GM18858 (cell line): Measurements from ENCODE around the gene TOX2.
"Not testable (repeated sequence)": the region's sequence is repeated elsewhere in the genome, so short reads cannot be mapped to it uniquely, and the experiment has no call there.

Experiments
- ATAC-seq: cut with Tn5 transposase; IDR thresholded peaks from one replicate; pipeline ENCODE4 v1.9.1; 2021; ENCODE audit not compliant: unreplicated experiment

TOX2 gene

DNA sequence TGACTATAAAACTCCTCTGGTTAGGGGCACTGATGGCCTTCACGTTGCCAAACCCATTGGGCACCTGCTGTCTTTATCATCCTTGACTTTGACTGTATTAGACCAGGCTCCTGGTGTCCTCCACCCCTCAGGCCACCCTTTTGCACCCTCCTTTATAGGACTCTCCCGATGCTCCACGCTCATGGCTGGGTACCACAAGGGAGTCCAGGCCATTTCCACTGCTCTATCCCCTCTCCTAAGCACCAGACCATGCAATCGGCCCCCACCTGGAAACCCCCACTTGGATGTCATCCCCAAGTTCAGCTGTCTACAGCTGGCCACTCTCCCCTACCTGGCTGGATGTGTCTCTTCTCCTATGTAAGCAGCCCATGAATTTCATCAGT is 115.2 kb downstream of the TOX2 start:
- no peak for ATAC-seq

DNA sequence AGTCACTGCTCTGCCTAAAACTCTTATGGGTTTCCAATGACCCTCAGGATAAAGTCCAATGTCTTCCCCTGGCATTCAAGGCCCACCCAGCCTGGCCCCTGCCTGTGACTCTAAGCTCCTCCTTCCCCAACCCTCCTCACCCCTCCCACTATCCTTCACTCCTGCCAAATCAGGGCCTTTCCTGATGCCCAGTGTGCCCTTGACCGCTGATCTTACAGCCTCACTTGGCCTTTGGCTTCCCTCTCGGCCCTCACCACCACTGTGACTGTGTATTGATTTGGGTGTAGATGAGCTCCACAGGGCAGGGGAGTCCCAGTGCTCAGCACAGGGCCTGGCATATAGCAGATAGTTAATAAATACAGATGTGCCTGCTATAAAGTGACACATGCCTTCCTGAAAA is 115.7 kb downstream of the TOX2 start:
- no peak for ATAC-seq

DNA sequence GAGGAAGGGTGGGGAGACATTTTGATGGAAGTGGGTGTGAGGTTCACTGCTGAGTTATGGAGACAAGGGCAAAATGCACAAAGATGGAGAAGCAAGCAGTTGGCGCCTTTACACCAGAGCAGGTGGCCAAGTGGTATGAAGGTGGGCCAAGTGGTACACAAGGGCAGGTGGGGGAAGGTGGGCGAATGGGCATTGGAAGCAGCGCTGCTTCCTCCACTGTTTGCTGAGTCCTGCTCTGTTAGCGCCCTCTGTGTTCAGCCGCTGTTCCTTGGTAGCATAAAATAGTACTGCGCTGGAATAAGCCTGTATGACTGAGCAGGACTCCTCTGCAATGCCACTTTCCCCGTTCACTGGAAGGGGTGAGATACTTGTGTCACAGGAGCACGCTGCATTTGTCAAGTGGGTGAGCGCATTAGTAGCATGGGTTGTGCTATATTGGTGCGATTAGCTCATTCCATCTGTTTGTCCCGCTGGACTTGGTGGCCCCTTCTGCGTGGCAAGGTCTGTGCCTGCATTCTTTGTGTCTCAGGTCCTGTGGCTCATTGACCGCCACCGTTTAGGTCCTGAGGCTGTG is 116.4 kb downstream of the TOX2 start:
- ATAC-seq = no peak

DNA sequence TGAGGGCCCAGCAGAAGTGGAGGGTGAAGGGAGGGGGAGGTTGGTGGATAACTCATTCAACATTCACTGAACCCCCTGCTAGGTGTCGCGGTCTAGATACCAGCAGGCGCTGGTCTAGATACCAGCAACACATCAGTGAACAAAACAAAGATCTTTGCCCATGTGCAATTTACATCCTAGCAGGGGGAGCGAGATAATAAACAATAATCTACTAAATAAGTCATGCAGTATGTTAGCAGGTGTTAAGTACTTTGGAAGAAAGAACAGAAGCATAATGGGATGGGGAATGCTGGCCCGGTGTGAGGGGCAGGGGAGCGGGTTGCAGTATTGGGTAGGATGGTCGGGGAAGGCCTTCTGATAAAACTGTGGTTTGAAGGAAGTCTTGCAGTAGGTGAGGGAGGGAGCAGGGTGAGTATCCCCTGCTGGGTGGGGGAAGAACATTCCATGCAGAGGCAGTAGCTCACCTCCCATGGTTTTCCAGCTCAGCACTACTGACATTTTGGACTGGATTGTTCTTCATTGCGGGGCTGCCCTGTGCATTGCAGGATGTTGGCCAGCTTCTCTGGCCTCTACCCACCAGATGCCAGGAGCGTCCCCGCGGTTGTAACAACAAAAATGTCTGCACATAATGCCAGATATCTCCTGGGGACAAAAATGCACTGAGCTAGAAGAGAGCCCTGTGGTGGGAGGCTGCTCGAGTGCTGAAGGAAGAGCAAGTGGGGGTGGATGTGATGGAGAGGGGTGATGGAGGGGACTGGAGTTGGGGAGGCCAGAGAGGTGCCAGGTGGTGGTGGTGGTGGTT is 117.3 kb downstream of the TOX2 start:
- ATAC-seq = no peak

DNA sequence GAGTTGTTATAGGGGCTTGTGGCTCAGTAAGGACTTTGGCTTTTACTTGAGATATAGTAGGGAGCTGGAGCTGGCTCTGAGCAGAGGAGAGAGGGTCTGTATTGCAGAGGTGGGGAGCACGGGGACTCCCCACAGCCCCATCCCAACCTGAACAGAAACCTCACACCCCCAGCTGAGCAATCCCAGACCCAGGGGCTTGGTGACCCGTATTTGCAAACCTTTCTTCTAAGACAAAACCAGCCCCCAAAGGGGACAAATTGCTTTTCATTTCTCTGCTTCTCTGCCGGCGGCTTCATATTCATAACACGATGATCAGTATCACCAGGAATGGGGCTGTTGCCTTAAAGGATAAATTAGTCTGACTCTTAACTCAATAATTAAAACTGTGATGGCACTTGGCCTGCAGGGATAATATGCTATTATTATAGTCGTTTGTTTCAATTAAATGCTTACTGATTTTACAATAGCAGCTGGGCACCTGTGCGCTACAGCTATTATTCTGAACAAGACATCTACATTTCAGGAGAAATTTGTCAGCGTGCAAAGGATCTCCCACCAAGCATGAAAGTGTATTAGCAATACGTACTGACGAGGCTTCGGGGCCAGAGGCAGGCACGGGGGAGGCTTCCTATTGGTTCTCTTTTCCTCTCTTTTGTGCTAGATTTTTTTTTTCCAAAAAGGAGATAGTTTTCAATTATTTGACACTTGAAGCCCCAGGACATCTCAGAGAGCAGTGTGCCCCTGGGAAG is 118.1 kb downstream of the TOX2 start:
- no peak for ATAC-seq

DNA sequence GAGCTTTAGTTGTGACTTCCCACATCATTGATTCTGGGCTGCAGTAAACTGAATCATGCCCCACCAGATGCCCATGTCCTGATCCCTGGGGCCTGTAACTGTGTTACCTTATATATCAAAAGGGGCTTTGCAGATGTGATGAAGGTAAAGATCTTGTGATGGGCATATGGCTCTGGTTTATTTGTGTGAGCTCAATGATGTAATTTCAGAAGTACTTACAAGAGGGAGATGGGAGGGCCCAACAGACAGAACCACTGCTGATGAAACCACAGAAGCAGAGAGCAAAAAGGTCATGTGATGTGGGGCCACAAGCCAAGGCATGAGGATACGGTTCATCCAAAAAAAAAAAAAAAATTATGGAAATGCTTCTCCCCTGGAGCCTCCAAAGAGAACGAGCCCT is 118.7 kb downstream of the TOX2 start:
- ATAC-seq = no peak

DNA sequence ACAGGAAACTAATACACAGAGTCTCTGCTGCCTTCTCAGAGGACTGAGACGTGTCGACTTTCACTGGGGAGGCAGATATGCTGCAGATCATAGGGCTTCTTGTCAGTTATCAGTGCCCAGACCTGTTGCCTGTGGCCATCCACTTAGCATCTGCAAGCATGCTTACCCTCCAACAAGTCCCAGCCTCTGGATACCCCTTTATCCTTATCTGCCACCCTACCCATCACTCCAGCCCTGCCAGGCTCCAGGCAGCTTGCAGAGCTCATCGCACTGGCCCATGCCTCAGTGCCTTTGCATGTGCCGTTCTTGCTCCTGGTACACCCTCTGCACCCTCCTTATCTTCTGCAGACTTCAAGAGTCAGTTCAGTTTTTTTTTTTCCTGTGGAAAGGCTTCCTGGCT is 119.2 kb downstream of the TOX2 start:
- ATAC-seq = no peak

DNA sequence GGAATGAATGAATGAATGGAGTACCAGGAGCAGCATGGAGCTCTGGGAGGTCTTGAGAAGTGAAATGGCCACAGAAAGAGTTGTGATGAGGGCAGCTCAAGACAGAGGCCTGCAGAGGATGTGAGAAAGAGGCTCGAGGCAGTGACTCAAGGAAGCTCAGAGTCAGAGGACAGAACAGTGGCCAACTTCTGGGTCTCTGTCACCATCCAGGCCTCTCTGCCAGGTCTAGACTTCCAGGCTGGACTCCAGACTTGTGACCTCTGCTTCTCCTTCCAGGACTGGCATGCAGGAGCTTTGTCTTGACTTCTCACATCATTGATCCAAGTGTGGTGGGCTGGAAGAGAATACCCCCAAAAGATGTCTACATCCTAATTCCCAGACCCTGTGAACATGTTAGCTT is 119.8 kb downstream of the TOX2 start:
- no peak for ATAC-seq

DNA sequence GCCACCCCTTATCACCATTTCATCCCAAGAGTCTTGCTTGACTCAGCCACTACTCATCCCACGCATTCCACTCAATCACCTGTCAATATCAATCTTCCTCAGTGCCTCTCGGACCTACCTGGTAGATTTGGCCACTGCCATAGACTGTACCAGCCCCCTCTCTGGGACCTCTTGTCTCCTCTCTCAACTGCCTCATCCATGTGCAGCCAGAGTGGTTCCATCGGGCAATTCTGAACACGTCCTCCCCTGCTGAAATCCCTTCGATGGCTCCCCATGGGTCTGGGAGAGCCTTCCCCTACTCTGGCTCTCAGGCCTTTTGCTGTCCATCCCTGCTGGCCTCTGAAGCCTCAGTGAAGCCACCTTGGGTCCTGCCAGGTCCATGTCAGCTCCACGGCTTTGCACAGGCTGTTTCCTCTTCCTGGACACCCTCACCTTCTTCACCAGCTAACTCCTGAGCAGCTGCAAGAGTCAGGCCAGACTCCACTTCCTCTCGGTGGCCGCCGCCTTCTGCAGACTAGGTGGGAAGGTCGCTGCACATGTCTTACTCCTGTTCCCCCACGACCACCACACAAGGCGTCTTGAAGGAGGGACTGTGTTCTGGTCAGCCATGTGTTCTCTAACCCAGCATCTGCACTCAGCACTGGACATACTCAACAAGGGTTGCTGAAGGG is 120.4 kb downstream of the TOX2 start:
- no peak for ATAC-seq

DNA sequence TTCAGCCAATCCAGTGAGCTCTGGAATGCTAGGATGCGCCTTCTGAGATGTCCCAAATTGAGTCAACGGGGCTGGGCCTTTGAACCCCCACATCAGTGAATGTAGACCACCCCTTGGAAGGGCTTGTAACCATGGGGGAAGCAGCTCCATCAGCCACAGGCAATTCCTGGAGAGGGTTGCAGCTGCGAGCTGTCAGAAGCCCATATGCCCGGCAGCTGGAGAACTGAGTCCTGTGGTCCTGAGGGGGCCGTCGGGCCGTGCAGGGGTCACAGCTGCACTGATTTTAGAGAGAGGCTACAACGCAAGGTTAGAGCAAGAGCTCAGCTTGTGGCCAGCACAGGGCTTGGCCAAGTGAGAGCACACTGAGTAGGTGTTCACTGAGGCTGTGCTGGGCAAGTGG is 121.3 kb downstream of the TOX2 start:
- no peak for ATAC-seq

DNA sequence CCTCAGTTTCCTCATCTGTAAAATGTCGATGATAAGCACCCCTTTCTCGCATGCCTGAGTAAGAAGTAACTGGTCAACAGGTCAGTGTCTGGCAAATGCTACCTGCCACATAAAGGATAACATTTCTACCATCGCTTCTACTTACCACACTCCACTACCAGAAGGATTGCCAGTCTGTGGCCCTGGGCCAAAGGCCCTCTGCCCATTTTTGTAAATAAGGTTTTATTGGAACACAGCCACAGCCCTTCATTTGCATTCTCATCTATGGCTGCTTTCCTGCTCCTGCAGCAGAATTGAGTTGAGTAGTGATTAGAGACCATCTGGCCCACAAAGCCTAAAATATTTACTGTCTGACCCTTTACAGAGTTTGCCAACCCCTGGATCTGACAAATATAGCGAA is 121.8 kb downstream of the TOX2 start:
- no peak for ATAC-seq

DNA sequence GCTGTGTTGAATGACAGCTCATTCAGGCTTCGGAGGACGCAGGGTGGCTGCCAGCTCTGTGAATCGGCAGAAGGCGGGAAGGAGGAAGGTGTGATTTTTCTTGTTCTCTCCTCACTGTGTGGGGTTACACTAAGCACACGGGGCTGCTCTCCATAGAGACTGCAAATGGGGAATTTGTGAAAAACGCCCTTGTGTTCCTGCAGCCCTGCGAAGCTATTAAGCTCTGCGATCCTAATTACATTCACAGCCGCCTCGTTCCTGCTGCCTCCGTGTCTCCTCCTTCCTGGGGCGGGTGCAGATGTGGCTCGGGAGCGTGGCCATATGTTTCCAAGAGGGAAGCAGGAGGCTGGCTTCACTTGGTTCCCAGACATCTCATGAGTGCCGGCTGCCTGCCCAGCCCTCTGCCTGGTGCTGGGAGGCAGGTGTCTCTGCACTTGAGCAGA is 124.0 kb downstream of the TOX2 start:
- ATAC-seq = no peak

DNA sequence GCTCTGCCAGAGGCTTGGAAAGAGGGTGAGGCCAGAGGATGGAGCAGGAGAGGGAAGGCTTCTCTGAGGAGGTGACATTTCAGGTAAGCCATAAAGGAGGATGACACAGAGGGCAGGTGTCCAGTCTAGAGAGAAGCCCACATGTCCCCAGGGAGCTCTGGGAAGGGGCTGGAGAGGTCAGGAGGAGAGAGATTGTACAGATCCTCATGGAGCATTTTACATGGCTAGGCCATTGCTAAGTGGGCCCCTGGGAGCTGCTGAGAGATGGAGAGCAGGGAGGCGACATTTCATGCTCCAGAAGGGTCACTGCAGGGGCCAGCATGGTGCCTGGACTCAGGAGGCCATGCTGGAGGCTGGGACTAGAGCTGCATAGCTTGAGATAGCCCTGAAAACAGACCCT is 124.5 kb downstream of the TOX2 start:
- no peak for ATAC-seq

DNA sequence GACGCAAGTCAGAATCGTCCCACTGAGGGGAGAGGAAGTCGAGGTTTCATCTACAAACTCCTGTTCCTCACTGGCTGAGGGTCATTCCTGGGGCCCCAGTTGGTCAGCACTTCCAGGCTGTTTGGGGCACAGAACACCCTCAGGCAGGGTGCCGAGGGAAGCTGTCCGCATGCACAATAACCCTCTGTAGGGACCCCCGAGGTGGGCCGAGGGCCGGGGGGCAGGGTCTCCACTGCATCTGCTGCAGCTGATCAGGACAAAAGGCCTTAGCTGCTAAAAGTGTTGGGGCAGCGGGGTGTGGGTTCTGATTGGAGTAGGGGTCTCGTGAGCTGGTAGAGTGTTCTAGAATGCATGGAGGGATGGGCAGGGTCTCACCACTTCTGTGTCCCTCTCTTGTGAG is 125.1 kb downstream of the TOX2 start:
- ATAC-seq = no peak

DNA sequence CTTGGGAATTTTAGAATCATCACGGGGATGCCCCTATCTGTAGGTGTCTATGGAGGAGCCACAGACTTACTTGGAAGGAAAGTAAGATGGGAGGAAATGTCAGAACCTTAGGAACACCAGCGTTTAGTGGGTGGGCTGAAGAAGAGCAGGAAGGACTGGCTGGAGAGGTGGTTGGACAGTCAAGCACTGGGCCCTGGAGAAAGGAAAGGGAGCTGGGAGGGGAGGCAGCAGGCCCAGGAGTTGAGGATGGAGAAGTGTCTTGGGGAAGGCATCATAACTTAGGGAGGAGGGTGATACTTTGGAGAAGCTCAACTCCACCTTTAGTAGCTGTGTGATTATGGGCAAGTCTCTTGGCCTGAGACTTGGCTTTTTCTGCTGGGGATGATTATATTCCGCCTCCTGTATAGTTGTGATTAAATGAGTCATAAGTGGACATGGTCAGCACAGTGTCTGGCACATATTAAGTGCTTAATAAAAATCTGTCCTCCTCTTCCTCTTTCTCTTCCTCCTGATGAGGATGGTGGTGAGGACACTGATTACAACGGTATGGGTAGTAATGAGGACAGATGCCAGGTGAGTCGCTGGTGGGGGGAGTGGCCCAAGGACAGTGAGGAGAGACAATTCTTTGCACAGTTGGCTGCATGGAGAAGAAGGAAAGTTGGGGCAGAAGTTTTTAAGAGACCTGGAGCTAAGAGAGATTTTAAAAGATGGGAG is 125.7 kb downstream of the TOX2 start:
- no peak for ATAC-seq

DNA sequence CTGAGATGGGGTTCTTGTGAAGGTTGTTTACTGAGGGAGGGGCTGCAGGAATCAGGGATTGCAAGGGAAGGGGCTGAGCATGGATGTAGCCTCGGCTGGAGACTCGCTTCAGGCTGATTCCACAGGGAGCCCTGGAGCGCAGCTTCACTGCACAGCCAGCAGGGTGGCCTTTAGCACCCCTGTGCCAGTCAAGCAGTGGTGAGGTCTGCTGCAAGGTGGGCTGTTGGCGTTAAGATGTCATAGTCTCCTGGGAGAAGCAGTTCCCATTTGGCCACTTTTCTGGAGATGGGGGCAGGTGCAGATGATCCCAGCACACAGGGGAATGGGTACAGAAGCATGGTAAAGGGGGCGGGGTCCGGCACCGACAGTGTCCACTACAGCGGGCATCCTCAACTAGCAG is 126.3 kb downstream of the TOX2 start:
- ATAC-seq = no peak

DNA sequence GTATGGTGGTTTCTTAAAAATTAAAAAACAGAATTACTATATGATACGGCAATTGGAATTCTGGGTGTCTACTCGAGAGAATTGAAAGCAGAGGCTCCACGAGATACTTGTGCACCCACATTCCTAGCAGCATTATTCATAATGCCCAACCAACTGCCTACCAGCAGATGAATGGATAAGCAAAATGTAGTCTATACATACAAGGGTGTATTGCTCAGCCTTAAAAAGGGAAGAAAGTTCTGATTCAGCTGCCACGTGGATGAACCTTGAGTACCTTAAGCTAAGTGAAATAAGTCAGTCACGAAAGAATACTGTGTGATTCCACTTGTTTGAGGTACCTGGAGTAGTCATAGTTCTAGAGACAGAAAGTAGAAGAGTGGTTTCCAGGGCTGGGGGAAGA is 130.1 kb downstream of the TOX2 start:
- not testable (repeated sequence) for ATAC-seq

DNA sequence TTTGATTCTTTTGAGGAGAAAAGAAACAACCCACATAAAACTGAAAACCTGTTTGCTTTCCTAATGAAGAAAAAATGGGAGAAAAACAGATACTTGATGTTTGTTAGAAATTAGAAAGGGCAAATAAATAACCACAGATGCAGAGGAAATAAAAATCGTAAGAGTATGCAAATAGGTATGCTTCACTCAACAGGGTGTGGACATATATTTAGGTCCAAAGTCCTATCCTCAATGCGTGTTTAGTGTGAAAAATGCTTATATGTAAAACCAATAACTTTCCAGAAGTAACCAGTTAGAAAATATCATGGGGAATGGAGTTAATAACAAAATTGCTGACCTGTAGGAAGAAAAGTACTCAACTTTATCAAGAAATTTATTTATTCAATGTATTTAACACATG is 135.7 kb downstream of the TOX2 start:
- no peak for ATAC-seq

DNA sequence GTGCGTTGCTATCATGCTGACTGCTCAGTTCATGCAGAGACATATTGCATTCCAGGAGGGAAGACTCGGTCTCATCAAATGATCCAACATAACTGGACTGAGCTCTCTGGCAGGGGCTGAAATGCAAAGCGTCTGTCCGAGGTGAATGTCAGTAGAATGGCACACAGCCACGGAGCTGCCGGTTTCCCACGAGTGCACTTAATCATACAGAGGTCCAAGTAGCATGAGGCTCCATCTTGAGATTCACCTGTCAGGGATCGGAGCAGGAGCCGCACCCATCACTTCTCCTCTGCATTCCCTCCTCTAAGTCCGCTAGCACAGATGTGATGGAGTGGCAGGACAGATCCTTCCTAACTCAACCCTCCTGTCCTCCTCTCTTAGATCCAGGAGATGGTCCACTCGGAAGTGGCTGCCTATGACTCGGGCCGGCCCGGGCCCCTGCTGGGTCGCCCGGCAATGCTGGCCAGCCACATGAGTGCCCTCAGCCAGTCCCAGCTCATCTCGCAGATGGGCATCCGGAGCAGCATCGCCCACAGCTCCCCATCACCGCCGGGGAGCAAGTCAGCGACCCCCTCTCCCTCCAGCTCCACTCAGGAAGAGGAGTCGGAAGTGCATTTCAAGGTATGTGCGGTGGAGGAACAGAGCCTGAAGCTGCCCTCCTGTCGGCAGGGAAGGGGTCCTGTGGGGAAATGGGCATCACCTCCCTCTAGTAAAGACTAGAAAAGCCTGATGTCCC is 136.4 kb downstream of the TOX2 start:
- no peak for ATAC-seq

DNA sequence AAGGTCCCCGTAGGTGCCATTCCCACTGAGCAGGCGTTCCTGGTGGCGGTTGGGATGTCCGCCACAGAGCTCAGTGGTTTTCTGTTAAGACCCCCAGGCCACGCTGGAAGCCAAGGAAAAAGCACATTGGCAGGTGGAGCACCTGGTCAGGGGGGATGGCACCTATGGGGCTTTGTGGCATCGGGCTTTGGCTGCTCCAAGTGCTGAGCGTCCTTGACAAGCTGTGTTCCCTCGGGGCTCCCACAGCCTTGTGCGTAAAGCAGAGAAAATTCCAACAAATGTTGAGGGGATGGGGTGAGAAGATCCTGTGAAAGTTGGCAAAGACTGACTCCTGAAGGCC is 137.0 kb downstream of the TOX2 start:
- ATAC-seq = no peak

DNA sequence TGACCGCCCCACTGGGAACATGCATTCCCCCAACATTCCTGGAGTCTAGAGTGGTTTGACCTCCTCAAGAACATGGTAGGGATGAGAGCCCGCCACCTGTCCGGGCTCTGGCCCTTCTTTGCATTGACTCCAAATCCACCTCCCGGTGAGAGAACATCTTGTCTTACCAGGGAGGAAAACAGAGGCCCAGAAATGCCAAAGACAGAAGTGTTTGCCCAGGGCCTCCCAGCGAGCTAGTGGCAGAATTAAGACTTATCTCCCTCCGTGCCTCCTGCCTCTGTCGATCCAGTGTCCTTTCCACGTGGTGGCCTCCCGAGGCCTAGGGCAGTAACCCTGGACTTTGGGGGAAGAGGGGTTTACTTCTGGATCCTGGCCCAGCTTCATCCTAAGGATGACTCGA is 137.5 kb downstream of the TOX2 start:
- ATAC-seq = no peak
